ENCODE measurements around the gene SOBP.
A peak's percentile ranks its signal among the peaks of the same experiment; 100 is the strongest.

Gene SOBP

DNA sequence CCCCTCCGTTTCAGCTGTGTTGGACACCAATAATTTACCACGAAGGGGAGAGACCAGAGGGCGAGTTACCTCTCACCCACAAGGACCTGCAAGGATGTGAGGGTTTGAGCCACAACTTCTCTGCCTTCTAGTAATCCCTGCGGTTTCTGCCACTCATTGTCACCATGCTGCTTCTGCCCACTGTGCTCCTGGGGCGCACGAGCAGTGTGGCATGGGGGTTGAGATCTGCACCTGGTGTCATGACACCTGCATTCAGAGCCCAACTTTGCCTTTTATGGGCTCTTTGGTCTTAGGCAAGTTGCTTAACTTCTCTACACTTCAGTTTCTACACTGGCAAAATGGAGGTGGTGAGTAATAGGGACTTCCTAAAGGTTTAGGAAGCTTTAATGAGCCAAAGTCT is 84.9 kb downstream of the SOBP start:
- POLR2A ChIA-PET (ENCODE audit: low non-redundant PET), result no interaction called here
- H3K27ac ChIP-seq, result no peak overlapping the region
- TF ChIP-seq, protein P1, sequence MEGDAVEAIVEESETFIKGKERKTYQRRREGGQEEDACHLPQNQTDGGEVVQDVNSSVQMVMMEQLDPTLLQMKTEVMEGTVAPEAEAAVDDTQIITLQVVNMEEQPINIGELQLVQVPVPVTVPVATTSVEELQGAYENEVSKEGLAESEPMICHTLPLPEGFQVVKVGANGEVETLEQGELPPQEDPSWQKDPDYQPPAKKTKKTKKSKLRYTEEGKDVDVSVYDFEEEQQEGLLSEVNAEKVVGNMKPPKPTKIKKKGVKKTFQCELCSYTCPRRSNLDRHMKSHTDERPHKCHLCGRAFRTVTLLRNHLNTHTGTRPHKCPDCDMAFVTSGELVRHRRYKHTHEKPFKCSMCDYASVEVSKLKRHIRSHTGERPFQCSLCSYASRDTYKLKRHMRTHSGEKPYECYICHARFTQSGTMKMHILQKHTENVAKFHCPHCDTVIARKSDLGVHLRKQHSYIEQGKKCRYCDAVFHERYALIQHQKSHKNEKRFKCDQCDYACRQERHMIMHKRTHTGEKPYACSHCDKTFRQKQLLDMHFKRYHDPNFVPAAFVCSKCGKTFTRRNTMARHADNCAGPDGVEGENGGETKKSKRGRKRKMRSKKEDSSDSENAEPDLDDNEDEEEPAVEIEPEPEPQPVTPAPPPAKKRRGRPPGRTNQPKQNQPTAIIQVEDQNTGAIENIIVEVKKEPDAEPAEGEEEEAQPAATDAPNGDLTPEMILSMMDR (conservative IDR thresholded peaks at IDR 0.05; ENCODE audit: low read depth), result no peak
- DNase-seq (ENCODE audit: low spot score), result no peak
- CTCF ChIA-PET, result no interaction called here

DNA sequence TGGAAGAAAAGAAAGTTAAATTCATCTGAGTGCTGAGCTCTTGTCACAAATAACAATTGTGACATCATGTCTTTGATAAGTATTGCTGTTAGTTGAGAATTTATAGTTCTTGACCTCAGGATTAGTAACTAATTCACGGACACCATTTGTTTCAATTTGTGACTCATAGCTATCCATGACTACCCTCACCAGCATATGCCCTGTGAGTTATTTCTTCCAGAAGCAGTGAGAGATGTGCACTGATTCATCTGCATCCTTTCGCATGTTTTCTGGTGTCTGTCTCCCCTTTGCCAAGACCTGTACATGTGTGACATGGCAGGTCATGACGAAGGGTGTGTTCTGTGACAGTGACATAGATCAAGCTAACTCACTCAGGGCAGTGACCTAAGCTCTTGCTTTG is 86.9 kb downstream of the SOBP start:
- CTCF ChIA-PET, result interaction anchor here (0.6 kb wide), 1 partner anchor 528 kb away, joined by 3 read pairs; no protein-coding TSS in a partner anchor
- peak; percentile 36 for DNase-seq (ENCODE audit: low spot score)
- POLR2A ChIA-PET (ENCODE audit: low non-redundant PET), result no interaction called here
- TF ChIP-seq, protein P1 (conservative IDR thresholded peaks at IDR 0.05; ENCODE audit: low read depth), result no peak
- H3K27ac ChIP-seq, result no peak overlapping the region

DNA sequence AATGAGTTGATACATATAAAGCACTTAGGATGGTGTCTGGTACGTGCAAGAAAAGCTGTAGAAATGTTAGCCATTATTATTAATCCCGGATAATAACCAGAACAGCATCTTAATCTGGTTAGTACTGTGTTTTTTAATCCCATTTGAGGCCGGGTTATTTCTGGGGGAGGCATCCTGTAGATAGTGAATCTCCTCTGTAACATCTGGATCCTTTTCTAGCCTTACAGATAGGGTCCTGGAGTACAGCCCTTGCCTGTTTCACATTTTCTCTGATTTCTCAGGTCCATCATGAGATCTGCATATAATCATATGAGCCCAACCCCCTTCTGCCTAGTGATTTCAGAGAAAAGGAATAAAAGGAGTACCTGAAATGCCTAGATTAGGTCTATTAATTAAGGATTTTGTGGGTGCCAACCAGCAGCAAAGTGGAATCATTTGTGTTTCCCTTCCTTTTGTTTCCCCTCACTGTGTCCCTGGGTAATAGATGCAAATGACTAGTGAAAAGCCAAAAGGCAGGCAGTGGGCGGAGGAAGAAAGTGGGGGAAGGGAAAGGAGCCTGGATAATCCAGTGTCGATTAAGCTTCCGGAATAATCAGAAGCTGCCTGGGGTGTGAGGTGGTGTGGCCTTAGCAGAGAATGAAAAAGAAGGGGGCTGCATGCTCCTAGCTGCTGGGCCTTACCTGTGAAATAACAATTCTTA is 88.9 kb downstream of the SOBP start:
- ChIA-PET POLR2A (ENCODE audit: low non-redundant PET) (no interaction called here), CTCF (interaction anchor here (0.5 kb wide), 1 partner anchor 17 kb away, joined by 3 read pairs; no protein-coding TSS in a partner anchor)
- no peak for DNase-seq (ENCODE audit: low spot score)
- H3K27ac ChIP-seq, result no peak overlapping the region
- TF ChIP-seq, protein P1 (conservative IDR thresholded peaks at IDR 0.05; ENCODE audit: low read depth), result no peak

DNA sequence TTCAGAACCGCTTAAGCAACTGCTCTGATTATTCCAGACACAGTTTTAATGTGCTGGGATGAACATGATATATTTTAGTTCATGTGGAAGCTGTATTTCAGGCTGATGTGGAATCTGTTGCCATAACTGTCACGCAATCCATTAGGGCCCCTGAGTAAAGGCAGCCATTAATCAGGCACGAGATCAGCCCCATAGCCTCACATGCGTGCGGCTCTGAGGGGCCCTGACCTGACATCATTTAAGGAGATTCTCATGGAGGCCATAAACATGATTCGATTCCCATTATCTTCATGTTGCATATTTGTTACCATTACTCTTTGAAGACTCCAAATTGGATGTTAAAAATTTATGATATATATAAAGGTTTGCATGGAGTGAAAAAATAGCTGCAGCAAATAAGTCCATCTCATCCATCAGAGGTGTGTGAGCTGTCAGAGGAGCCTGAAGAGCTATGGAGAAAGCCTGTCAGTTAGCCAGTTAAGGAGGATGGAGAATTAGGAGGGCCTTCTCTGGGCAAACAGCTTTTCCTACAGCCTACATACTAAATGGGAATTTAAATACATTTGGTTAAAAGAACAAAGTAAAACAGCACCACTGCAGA is 89.6 kb downstream of the SOBP start:
- TF ChIP-seq, protein P1 (conservative IDR thresholded peaks at IDR 0.05; ENCODE audit: low read depth), result no peak
- H3K27ac ChIP-seq, result no peak overlapping the region
- POLR2A ChIA-PET (ENCODE audit: low non-redundant PET), result no interaction called here
- CTCF ChIA-PET, result interaction anchor here (0.5 kb wide), 1 partner anchor 18 kb away, joined by 3 read pairs; no protein-coding TSS in a partner anchor
- DNase-seq (ENCODE audit: low spot score), result no peak

DNA sequence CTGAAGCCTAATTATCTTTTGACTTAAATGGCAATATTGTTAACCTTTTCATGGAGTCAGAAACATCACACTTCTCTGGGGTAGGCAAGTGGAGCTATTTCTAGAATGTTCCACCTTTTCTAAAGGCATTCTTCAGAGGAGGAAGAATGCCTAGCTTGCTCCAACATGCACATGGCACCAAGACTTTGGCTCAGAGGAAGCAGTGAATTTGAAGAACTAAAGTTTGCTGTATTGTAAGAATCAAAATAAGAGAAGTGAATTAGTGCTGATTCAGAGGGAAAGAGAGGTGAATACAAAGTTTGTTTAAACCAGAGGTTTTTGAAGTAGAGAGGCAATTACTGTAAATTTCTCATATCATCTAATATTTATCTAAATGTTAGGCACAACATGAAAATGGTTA is 92.2 kb downstream of the SOBP start:
- TF ChIP-seq, protein P1 (conservative IDR thresholded peaks at IDR 0.05; ENCODE audit: low read depth), result no peak
- CTCF ChIA-PET, result interaction anchor here (0.6 kb wide), 1 partner anchor 284 kb away, joined by 3 read pairs; no protein-coding TSS in a partner anchor

DNA sequence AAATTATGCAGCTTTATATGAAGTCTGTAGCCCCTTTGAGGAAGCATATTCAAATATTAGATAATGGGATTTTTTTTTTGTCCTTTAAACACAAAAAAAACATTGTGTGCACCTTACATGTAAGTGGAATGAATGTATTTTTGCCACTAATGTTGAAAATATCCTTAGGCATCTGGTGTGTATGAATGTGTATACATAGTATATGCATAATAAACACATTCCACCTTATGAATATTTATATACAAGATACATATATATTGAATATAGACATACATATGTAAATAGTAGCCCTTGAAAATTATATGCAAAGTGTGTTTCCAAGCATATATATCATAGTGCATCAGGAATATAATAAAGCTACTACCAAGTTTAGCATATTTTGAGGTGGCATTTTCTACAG is 94.8 kb downstream of the SOBP start:
- TF ChIP-seq, protein P1 (conservative IDR thresholded peaks at IDR 0.05; ENCODE audit: low read depth), result no peak
- ChIA-PET CTCF (no interaction called here), POLR2A (ENCODE audit: low non-redundant PET) (no interaction called here)
- no peak overlapping the region for H3K27ac ChIP-seq
- DNase-seq (ENCODE audit: low spot score), result no peak

More for the DNA sequence above, 92.2 kb downstream of the SOBP start:
- no peak for DNase-seq (ENCODE audit: low spot score)
- H3K27ac ChIP-seq, result no peak overlapping the region
- POLR2A ChIA-PET (ENCODE audit: low non-redundant PET), result no interaction called here
